CD4-positive, alpha-beta T cell treated with Interleukin-1 beta for 1 hour (primary cell): ENCODE data around the gene MYO18B.

Source experiments
- DNase-seq, 2 donors: peaks; one replicate each; pipeline ENCODE4 v3.0.0-alpha.2; 2020 to 2022

The MYO18B gene

GRCh38 chr22:25874327-25874726 lies 132.3 kb downstream of the MYO18B start:
- no peak for DNase-seq

- DNase-seq, result no peak
Measured at GRCh38 chr22:25875461-25875860, 133.5 kb downstream of the MYO18B start.

- no peak for DNase-seq
Measured at GRCh38 chr22:25876871-25877270, 134.9 kb downstream of the MYO18B start.

GRCh38 chr22:25878933-25879332 lies 136.9 kb downstream of the MYO18B start:
- DNase-seq, result no peak

- no peak for DNase-seq
Measured at GRCh38 chr22:25880524-25880923, 138.5 kb downstream of the MYO18B start.

GRCh38 chr22:25881210-25881755 lies 139.3 kb downstream of the MYO18B start:
- DNase-seq, result no peak

GRCh38 chr22:25882360-25882759 lies 140.4 kb downstream of the MYO18B start:
- no peak for DNase-seq

- DNase-seq, result no peak
Measured at GRCh38 chr22:25883482-25884033, 141.6 kb downstream of the MYO18B start.

GRCh38 chr22:25884121-25884520 lies 142.1 kb downstream of the MYO18B start:
- DNase-seq, result no peak

- no peak for DNase-seq
Measured at GRCh38 chr22:25888399-25889054, 146.5 kb downstream of the MYO18B start.

GRCh38 chr22:25890651-25891050 lies 148.7 kb downstream of the MYO18B start:
- no peak for DNase-seq

GRCh38 chr22:25892678-25893077 lies 150.7 kb downstream of the MYO18B start:
- no peak for DNase-seq

- no peak for DNase-seq
Measured at GRCh38 chr22:25895678-25896077, 153.7 kb downstream of the MYO18B start.

- DNase-seq, result no peak
Measured at GRCh38 chr22:25896098-25896497, 154.1 kb downstream of the MYO18B start.

GRCh38 chr22:25896592-25896991 lies 154.6 kb downstream of the MYO18B start:
- no peak for DNase-seq

GRCh38 chr22:25898707-25899365 lies 156.8 kb downstream of the MYO18B start:
- DNase-seq, result no peak

- DNase-seq, result no peak
Measured at GRCh38 chr22:25899566-25899965, 157.6 kb downstream of the MYO18B start.

GRCh38 chr22:25900390-25900789 lies 158.4 kb downstream of the MYO18B start:
- no peak for DNase-seq

GRCh38 chr22:25900880-25901279 lies 158.9 kb downstream of the MYO18B start:
- no peak for DNase-seq

GRCh38 chr22:25902402-25902801 lies 160.4 kb downstream of the MYO18B start:
- DNase-seq, result no peak

GRCh38 chr22:25903294-25903693 lies 161.3 kb downstream of the MYO18B start:
- no peak for DNase-seq

- DNase-seq, result no peak
Measured at GRCh38 chr22:25908212-25908611, 166.2 kb downstream of the MYO18B start.

GRCh38 chr22:25908755-25909154 lies 166.8 kb downstream of the MYO18B start:
- DNase-seq, result no peak
